Endothelial cell of umbilical vein (primary cell): ENCODE measurements around the gene NUDT3. TPM values are rescaled to one million over a fixed set of nuclear protein-coding genes. Genes with fewer than 3 reads are reported as not detected.

Source experiments
- BruUV-seq: library from RNA; stranded (reverse); fragments of 400-500 nt; replicated peaks from 2 replicates; lab custom pipeline; 2021; lab: Mats Ljungman, UMichigan
- CTCF ChIA-PET: fragments of 300-600, 350-600 bp; sonication (Branson Sonifier 250); formaldehyde crosslinking; loops from one replicate; lab custom pipeline; 2021; ENCODE audit warnings: antibody characterized with exemption, inconsistent platforms; lab: Charles Lee
- POLR2A ChIA-PET: fragments of 300-600, 350-600 bp; sonication (Branson Sonifier 250); formaldehyde crosslinking; loops from one replicate; lab custom pipeline; 2021; ENCODE audit warnings: antibody characterized with exemption, inconsistent platforms; lab: Charles Lee
- DNase-seq: peaks from one replicate; pipeline ENCODE4 v3.0.0-alpha.2; 2011; ENCODE audit warnings: low read depth, low spot score
- FAIRE-seq: peaks from 2 replicates; lab custom pipeline; 2011; peaks lifted over from hg19 to GRCh38; lab: Jason Lieb, UNC
- H2AFZ ChIP-seq: 2 replicates; pipeline ENCODE4 v1.6.0; 2012; ENCODE audit warnings: low read depth, low read length, control low read depth, inconsistent platforms
- H3K27ac ChIP-seq: 2 replicates; pipeline ENCODE4 v1.5.1; 2011; ENCODE audit warnings: low read depth, mild to moderate bottlenecking, control low read depth, low read length, moderate library complexity; ENCODE audit not compliant: insufficient read depth
- H3K27me3 ChIP-seq, 2 experiments: 2 replicates each; pipeline versions ENCODE4 v1.6.0 to v1.6.1; 2011; ENCODE audit warnings: low read length in 2 of 2, mixed read lengths in 1 of 2; ENCODE audit not compliant: control insufficient read depth in 2 of 2, insufficient read depth in 2 of 2
- H3K36me3 ChIP-seq, 2 experiments: 2 replicates in 1 of 2; 3 replicates in 1 of 2; pipeline ENCODE4 v1.5.1; 2011; ENCODE audit warnings: low read length in 2 of 2, mild to moderate bottlenecking in 1 of 2, moderate library complexity in 1 of 2; ENCODE audit not compliant: control insufficient read depth in 2 of 2, insufficient read depth in 2 of 2; ENCODE audit errors: extremely low read depth in 1 of 2
- H3K4me1 ChIP-seq: 3 replicates; pipeline ENCODE4 v1.5.1; 2011; ENCODE audit warnings: mild to moderate bottlenecking, low read length; ENCODE audit not compliant: control insufficient read depth, insufficient read depth; ENCODE audit errors: extremely low read depth
- H3K4me2 ChIP-seq: 2 replicates; pipeline ENCODE4 v1.6.1; 2011; ENCODE audit warnings: low read length, control low read depth, mixed read lengths; ENCODE audit not compliant: insufficient read depth
- H3K4me3 ChIP-seq, 3 experiments: fragments of 200-600 bp in 1 of 3; sonication (generic), shearing (Covaris generic) in 1 of 3; replicated peaks in 1 of 3; 2 replicates each; pipeline ENCODE4 v1.5.1; 2011 to 2016; ENCODE audit warnings: control low read depth in 3 of 3, low read length in 3 of 3, mild to moderate bottlenecking in 2 of 3, inconsistent platforms in 1 of 3, low read depth in 1 of 3, moderate library complexity in 1 of 3; ENCODE audit not compliant: insufficient read depth in 1 of 3
- H3K79me2 ChIP-seq: 2 replicates; pipeline ENCODE4 v1.6.0; 2012; ENCODE audit warnings: low read length, inconsistent platforms; ENCODE audit not compliant: control insufficient read depth, insufficient read depth
- H3K9ac ChIP-seq: replicated peaks from 2 replicates; pipeline ENCODE3; 2011; ENCODE audit warnings: low read length, control low read depth; ENCODE audit not compliant: insufficient read depth; ENCODE audit errors: extremely low read depth
- H3K9me1 ChIP-seq: replicated peaks from 3 replicates; pipeline ENCODE4 v1.6.0; 2011; ENCODE audit warnings: mild to moderate bottlenecking, low read length; ENCODE audit not compliant: control insufficient read depth, insufficient read depth; ENCODE audit errors: extremely low read depth
- H3K9me3 ChIP-seq: replicated peaks from 2 replicates; pipeline ENCODE4 v1.5.1; 2012; ENCODE audit warnings: low read length, inconsistent platforms; ENCODE audit not compliant: control insufficient read depth, insufficient read depth
- H4K20me1 ChIP-seq: replicated peaks from 2 replicates; pipeline ENCODE3; 2011; ENCODE audit warnings: mild to moderate bottlenecking, low read length; ENCODE audit not compliant: control insufficient read depth, insufficient read depth; ENCODE audit errors: extremely low read depth
- EZH2 ChIP-seq: IDR thresholded peaks from 2 replicates; pipeline ENCODE4 v1.6.1; 2012; ENCODE audit warnings: borderline replicate concordance, low read depth, mild to moderate bottlenecking, moderate library complexity, low read length, inconsistent platforms; ENCODE audit not compliant: severe bottlenecking
- FOS ChIP-seq: IDR thresholded peaks from 2 replicates; pipeline ENCODE4 v1.6.1; 2011; ENCODE audit warnings: mild to moderate bottlenecking, low read length, moderate library complexity, borderline replicate concordance; ENCODE audit not compliant: insufficient read depth
- GATA2 ChIP-seq: IDR thresholded peaks from 2 replicates; pipeline ENCODE4 v1.7.0; 2011; ENCODE audit warnings: low read depth, mild to moderate bottlenecking, moderate library complexity, mixed read lengths, low read length; ENCODE audit not compliant: insufficient read length, insufficient read depth
- JUN ChIP-seq: IDR thresholded peaks from 2 replicates; pipeline ENCODE4 v1.6.1; 2011; ENCODE audit warnings: borderline replicate concordance, low read depth; ENCODE audit not compliant: insufficient read length, insufficient read depth
- MYC ChIP-seq: IDR thresholded peaks from one replicate; pipeline ENCODE4 v1.6.1; 2011; ENCODE audit warnings: mild to moderate bottlenecking, low read depth, low read length
- POLR2A ChIP-seq: IDR thresholded peaks from 2 replicates; pipeline ENCODE4 v1.6.1; 2012; ENCODE audit warnings: low read depth, mild to moderate bottlenecking, control low read depth, low read length
- POLR2AphosphoS5 ChIP-seq: IDR thresholded peaks from 2 replicates; pipeline ENCODE4 v1.6.1; 2012; ENCODE audit warnings: low read depth, mild to moderate bottlenecking, control low read depth, low read length, moderate library complexity; ENCODE audit not compliant: insufficient read depth
- dilution Hi-C: fragments of 300-500 bp; cut with MboI; formaldehyde crosslinking; loops from one replicate; pipeline ENCODE4 v1.15.0; 2019; ENCODE audit warnings: low sequenced_read_pairs; ENCODE audit not compliant: extremely low pct_ligation_motif_present
- intact Hi-C: fragments of 100-400 bp; cut with micrococcal nuclease; formaldehyde crosslinking; loops from one replicate; pipeline ENCODE4 v1.10.0; 2022
- polyA plus RNA-seq, 4 experiments: library from polyadenylated mRNA; depleted of rRNA in 3 of 4; stranded (reverse) in 3 of 4; unstranded in 1 of 4; fragments of >200 nt; gene quantifications; 2 replicates each; pipeline versions ENCODE4 v1.2.1 to v1.2.3, GENCODE V29; 2011 to 2012; ENCODE audit warnings: missing spikeins in 1 of 4
- total RNA-seq: library from RNA; stranded (reverse); gene quantifications from 2 replicates; pipeline ENCODE4 v1.2.3, GENCODE V29; 2021
- TF ChIP-seq, protein P1 (sequence below), 2 donors: IDR thresholded peaks; 1 replicate in 1 of 2; 2 replicates in 1 of 2; pipeline ENCODE4 v1.5.1; 2011; ENCODE audit warnings: low read length in 2 of 2, mild to moderate bottlenecking in 2 of 2, moderate library complexity in 2 of 2, control low read depth in 1 of 2, inconsistent platforms in 1 of 2, low read depth in 1 of 2; ENCODE audit not compliant: insufficient read depth in 1 of 2; ENCODE audit errors: extremely low read depth in 1 of 2
- TF ChIP-seq, protein P2 (sequence below): IDR thresholded peaks from 2 replicates; pipeline ENCODE4 v1.6.1; 2011; ENCODE audit not compliant: insufficient read depth, insufficient read length

Gene NUDT3
- total and polyA plus RNA-seq, 2 donors (not counting 3 experiments of a cell fraction or from before 2014, with no cell fraction given): 11.9 to 30.9 TPM

- ChIA-PET CTCF (interaction anchor here (1.0 to 1.5 kb wide), 2 partner anchors 26 to 139 kb away, joined by 4 to 5 read pairs; no protein-coding TSS in a partner anchor), POLR2A (no interaction called here)
- Histone ChIP-seq H4K20me1 (no peaks in the 10 kb centered on the region), H3K36me3 (no peaks in the 10 kb centered on the region), H3K79me2 (peaks cover 86% of the 10 kb centered on the region), H3K9me3 (no peaks in the 10 kb centered on the region), H3K27ac (no peak overlapping the region), H3K27me3 (no peaks in the 10 kb centered on the region), H2AFZ (no peak overlapping the region), H3K9me1 (no peaks in the 10 kb centered on the region), H3K4me2 (no peak overlapping the region), H3K9ac (no peak overlapping the region), H3K4me3 (no peak overlapping the region), H3K4me1 (peaks cover 11% of the 10 kb centered on the region)
- intact Hi-C loops (no loop called here), dilution Hi-C loops (no loop called here)
- DNase-seq: no peak
- TF ChIP-seq, protein P1, sequence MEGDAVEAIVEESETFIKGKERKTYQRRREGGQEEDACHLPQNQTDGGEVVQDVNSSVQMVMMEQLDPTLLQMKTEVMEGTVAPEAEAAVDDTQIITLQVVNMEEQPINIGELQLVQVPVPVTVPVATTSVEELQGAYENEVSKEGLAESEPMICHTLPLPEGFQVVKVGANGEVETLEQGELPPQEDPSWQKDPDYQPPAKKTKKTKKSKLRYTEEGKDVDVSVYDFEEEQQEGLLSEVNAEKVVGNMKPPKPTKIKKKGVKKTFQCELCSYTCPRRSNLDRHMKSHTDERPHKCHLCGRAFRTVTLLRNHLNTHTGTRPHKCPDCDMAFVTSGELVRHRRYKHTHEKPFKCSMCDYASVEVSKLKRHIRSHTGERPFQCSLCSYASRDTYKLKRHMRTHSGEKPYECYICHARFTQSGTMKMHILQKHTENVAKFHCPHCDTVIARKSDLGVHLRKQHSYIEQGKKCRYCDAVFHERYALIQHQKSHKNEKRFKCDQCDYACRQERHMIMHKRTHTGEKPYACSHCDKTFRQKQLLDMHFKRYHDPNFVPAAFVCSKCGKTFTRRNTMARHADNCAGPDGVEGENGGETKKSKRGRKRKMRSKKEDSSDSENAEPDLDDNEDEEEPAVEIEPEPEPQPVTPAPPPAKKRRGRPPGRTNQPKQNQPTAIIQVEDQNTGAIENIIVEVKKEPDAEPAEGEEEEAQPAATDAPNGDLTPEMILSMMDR (IDR thresholded peaks at IDR 0.05; ENCODE audit: extremely low read depth in 1 of 2, insufficient read depth in 1 of 2, low read depth in 1 of 2, low read length in 2 of 2): no peak
- no peak for TF ChIP-seq EZH2
- no peak for TF ChIP-seq GATA2
- TF ChIP-seq, protein P2, sequence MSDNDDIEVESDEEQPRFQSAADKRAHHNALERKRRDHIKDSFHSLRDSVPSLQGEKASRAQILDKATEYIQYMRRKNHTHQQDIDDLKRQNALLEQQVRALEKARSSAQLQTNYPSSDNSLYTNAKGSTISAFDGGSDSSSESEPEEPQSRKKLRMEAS: no peak
- TF ChIP-seq FOS: no peak
- TF ChIP-seq POLR2AphosphoS5: no peak
- TF ChIP-seq MYC: no peak
- TF ChIP-seq JUN: no peak
- TF ChIP-seq POLR2A: no peak
- FAIRE-seq: no peak
- no TSS peak for BruUV-seq
Measured at GRCh38 chr6:34388421-34388820, 4.0 kb downstream of the NUDT3 start.
